H9 (cell line): ENCODE results near the gene NHSL2. TPM values are rescaled to one million over a fixed set of nuclear protein-coding genes. Genes with fewer than 3 reads are reported as not detected.
A peak's percentile ranks its signal among the peaks of the same experiment; 100 is the strongest.

Source experiments
- DNase-seq: peaks from one replicate; pipeline ENCODE4 v3.0.0-alpha.2; 2017
- H2AFZ ChIP-seq: one replicate; pipeline ENCODE4 v1.6.1; 2013; ENCODE audit warnings: mild to moderate bottlenecking, low read length, control low read depth, moderate library complexity
- H2AK5ac ChIP-seq: 2 replicates; pipeline ENCODE4 v1.6.1; 2013; ENCODE audit warnings: low read length, control low read depth, mixed read lengths; ENCODE audit not compliant: insufficient read length
- H2BK120ac ChIP-seq: one replicate; pipeline ENCODE4 v1.6.1; 2013; ENCODE audit warnings: low read depth, mild to moderate bottlenecking, low read length, control low read depth, inconsistent platforms; ENCODE audit not compliant: poor library complexity, severe bottlenecking
- H2BK12ac ChIP-seq: 2 replicates; pipeline ENCODE4 v1.6.1; 2013; ENCODE audit warnings: low read length, control low read depth, mixed read lengths, low read depth; ENCODE audit not compliant: insufficient read length
- H2BK15ac ChIP-seq: 2 replicates; pipeline ENCODE4 v1.6.1; 2013; ENCODE audit warnings: low read depth, low read length, control low read depth
- H2BK20ac ChIP-seq: one replicate; pipeline ENCODE4 v1.6.1; 2013; ENCODE audit warnings: low read depth, mild to moderate bottlenecking, low read length, control low read depth, inconsistent platforms; ENCODE audit not compliant: poor library complexity, severe bottlenecking
- H2BK5ac ChIP-seq: 2 replicates; pipeline ENCODE4 v1.6.1; 2013; ENCODE audit warnings: low read length, control low read depth, mixed read lengths; ENCODE audit not compliant: insufficient read length
- H3K14ac ChIP-seq: 2 replicates; pipeline ENCODE4 v1.6.1; 2013; ENCODE audit warnings: low read length, control low read depth; ENCODE audit not compliant: insufficient read depth
- H3K18ac ChIP-seq: 2 replicates; pipeline ENCODE4 v1.6.1; 2013; ENCODE audit warnings: low read depth, mild to moderate bottlenecking, mixed read lengths, low read length, control low read depth; ENCODE audit not compliant: insufficient read length
- H3K23ac ChIP-seq: 2 replicates; pipeline ENCODE4 v1.6.1; 2013; ENCODE audit warnings: low read length, control low read depth, mixed read lengths, low read depth; ENCODE audit not compliant: insufficient read length
- H3K23me2 ChIP-seq: 2 replicates; pipeline ENCODE4 v1.6.1; 2013; ENCODE audit warnings: low read depth, mild to moderate bottlenecking, mixed read lengths, low read length, control low read depth; ENCODE audit not compliant: insufficient read length, poor library complexity, severe bottlenecking
- H3K27ac ChIP-seq: 2 replicates; pipeline ENCODE4 v1.5.1; 2013; ENCODE audit warnings: low read length, control low read depth, mixed read lengths, low read depth; ENCODE audit not compliant: insufficient read length
- H3K27me3 ChIP-seq: 2 replicates; pipeline ENCODE4 v1.6.1; 2013; ENCODE audit warnings: low read length, control low read depth, inconsistent platforms; ENCODE audit not compliant: insufficient read depth
- H3K4ac ChIP-seq: 2 replicates; pipeline ENCODE4 v1.6.1; 2013; ENCODE audit warnings: low read depth, mild to moderate bottlenecking, control low read depth, inconsistent platforms, low read length, moderate library complexity
- H3K4me1 ChIP-seq: 2 replicates; pipeline ENCODE4 v1.6.1; 2013; ENCODE audit warnings: low read length, control low read depth, inconsistent platforms; ENCODE audit not compliant: insufficient read depth
- H3K4me2 ChIP-seq: 2 replicates; pipeline ENCODE4 v1.6.1; 2013; ENCODE audit warnings: low read length, control low read depth, mixed read lengths; ENCODE audit not compliant: insufficient read length, insufficient read depth
- H3K56ac ChIP-seq: 2 replicates; pipeline ENCODE4 v1.6.1; 2013; ENCODE audit warnings: low read depth, mild to moderate bottlenecking, mixed read lengths, low read length, control low read depth; ENCODE audit not compliant: insufficient read length
- H3K79me1 ChIP-seq: 2 replicates; pipeline ENCODE4 v1.6.1; 2013; ENCODE audit warnings: low read depth, mild to moderate bottlenecking, moderate library complexity, low read length, control low read depth, inconsistent platforms; ENCODE audit not compliant: insufficient read depth, poor library complexity, severe bottlenecking
- H3K79me2 ChIP-seq: 2 replicates; pipeline ENCODE4 v1.6.1; 2013; ENCODE audit warnings: low read length, control low read depth, inconsistent platforms; ENCODE audit not compliant: insufficient read depth
- H3K9ac ChIP-seq: 2 replicates; pipeline ENCODE4 v1.6.1; 2013; ENCODE audit warnings: low read length, control low read depth, mixed read lengths; ENCODE audit not compliant: insufficient read length; ENCODE audit errors: extremely low read depth
- H3K9me3 ChIP-seq: one replicate; pipeline ENCODE4 v1.6.1; 2013; ENCODE audit warnings: low read depth, low read length, inconsistent platforms; ENCODE audit not compliant: control insufficient read depth
- H3T11ph ChIP-seq: one replicate; pipeline ENCODE4 v1.6.1; 2013; ENCODE audit warnings: mild to moderate bottlenecking, low read length, control low read depth, inconsistent platforms
- H4K20me1 ChIP-seq: one replicate; pipeline ENCODE4 v1.6.1; 2013; ENCODE audit not compliant: control insufficient read depth, insufficient read length, insufficient read depth
- H4K5ac ChIP-seq: 2 replicates; pipeline ENCODE4 v1.6.1; 2013; ENCODE audit warnings: low read depth, mild to moderate bottlenecking, mixed read lengths, low read length, control low read depth; ENCODE audit not compliant: insufficient read length
- H4K8ac ChIP-seq: replicated peaks from 2 replicates; pipeline ENCODE4 v1.6.1; 2013; ENCODE audit warnings: low read length, control low read depth, mixed read lengths, low read depth; ENCODE audit not compliant: insufficient read length
- H4K91ac ChIP-seq: 2 replicates; pipeline ENCODE4 v1.6.1; 2013; ENCODE audit warnings: low read depth, mild to moderate bottlenecking, moderate library complexity, mixed read lengths, low read length, control low read depth; ENCODE audit not compliant: insufficient read length
- H3K27ac Mint-ChIP-seq, 3 experiments: 2 replicates in 2 of 3; 3 replicates in 1 of 3; pipeline ENCODE4 v1.8.0; 2020 to 2021; ENCODE audit warnings: mixed read lengths in 3 of 3, mild to moderate bottlenecking in 1 of 3, moderate library complexity in 1 of 3
- H3K27me3 Mint-ChIP-seq: 2 replicates; pipeline ENCODE4 v1.8.0; 2021; ENCODE audit warnings: low read depth, mild to moderate bottlenecking, moderate library complexity, mixed read lengths
- H3K36me3 Mint-ChIP-seq, 3 experiments: 2 replicates in 2 of 3; 3 replicates in 1 of 3; pipeline ENCODE4 v1.8.0; 2020 to 2021; ENCODE audit warnings: low read depth in 3 of 3, mixed read lengths in 3 of 3; ENCODE audit not compliant: insufficient read depth in 1 of 3
- H3K4me1 Mint-ChIP-seq, 2 experiments: 2 replicates each; pipeline ENCODE4 v1.8.0; 2020; ENCODE audit warnings: mixed read lengths in 2 of 2
- H3K4me3 Mint-ChIP-seq, 2 experiments: 2 replicates in 1 of 2; 3 replicates in 1 of 2; pipeline ENCODE4 v1.8.0; 2020 to 2021; ENCODE audit warnings: mild to moderate bottlenecking in 2 of 2, mixed read lengths in 2 of 2, moderate library complexity in 1 of 2
- H3K9me3 Mint-ChIP-seq, 2 experiments: 2 replicates in 1 of 2; 3 replicates in 1 of 2; pipeline ENCODE4 v1.8.0; 2020; ENCODE audit warnings: mild to moderate bottlenecking in 2 of 2, mixed read lengths in 2 of 2, moderate library complexity in 1 of 2
- WGBS: extraction: QIAGEN DNeasy Blood & Tissue Kit; methylation state at CpG from one replicate; pipeline ENCODE4 v1.1.7; 2013; ENCODE audit warnings: missing lambda C conversion rate, low lambda C conversion rate, mixed read lengths; ENCODE audit not compliant: insufficient read length; ENCODE audit errors: extremely low coverage; 5-methylcytosine and 5-hydroxymethylcytosine counted together
- total RNA-seq: library from RNA; stranded (reverse); gene quantifications from 2 replicates; pipeline ENCODE4 v1.2.1, GENCODE V29; 2021
- TF ChIP-seq, protein P1 (sequence below): fragments of 200-600 bp; sonication (generic); conservative IDR thresholded peaks from 3 replicates; pipeline ENCODE4 v1.8.0; 2021; ENCODE audit warnings: antibody characterized with exemption, mild to moderate bottlenecking

The NHSL2 gene
- total RNA-seq, 1 experiment from 2014 or later, result 6.4 TPM

DNA sequence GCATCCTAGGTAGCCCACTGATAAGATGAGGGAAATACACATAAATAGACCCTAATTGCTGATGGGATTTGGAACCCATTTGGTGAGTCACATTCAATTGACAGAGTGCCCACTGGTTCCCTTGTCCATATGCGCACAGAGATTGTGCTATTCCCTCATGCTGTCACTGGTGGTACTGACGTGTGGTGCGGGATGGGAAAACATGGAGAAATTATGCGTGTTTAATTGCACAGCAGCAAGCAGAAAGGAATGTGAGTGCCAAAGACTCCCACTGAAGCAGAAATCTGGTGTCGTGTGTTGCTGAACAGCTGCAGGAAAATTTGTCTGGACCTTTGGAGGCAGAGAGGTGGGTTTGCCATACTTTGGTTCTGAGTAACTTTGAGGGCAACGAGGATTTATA lies 92.2 kb downstream of the NHSL2 start:
- Histone ChIP-seq H3K4me2 (no peak overlapping the region), H2BK20ac (no peak overlapping the region), H4K20me1 (no peaks in the 10 kb centered on the region), H4K91ac (no peak overlapping the region), H3K56ac (no peak overlapping the region), H3K27ac (no peak overlapping the region), H3K23ac (no peak overlapping the region), H4K5ac (no peak overlapping the region), H3K18ac (no peak overlapping the region), H2AFZ (no peak overlapping the region), H2AK5ac (no peak overlapping the region), H3K9ac (no peak overlapping the region), H3T11ph (no peak overlapping the region), H2BK5ac (no peak overlapping the region), H3K79me1 (no peaks in the 10 kb centered on the region), H2BK12ac (no peak overlapping the region), H2BK120ac (no peak overlapping the region), H3K27me3 (no peaks in the 10 kb centered on the region), H3K23me2 (no peaks in the 10 kb centered on the region), H4K8ac (no peak overlapping the region), H3K79me2 (no peaks in the 10 kb centered on the region; the same call in 1 of the 2 replicates), H2BK15ac (no peak overlapping the region), H3K4me1 (peaks cover 6% of the 10 kb centered on the region; the same call in 1 of the 2 replicates), H3K9me3 (peaks cover 65% of the 10 kb centered on the region), H3K4ac (no peak overlapping the region), H3K14ac (no peak overlapping the region)
- no peak overlapping the region for H3K27ac Mint-ChIP-seq
- H3K27me3 Mint-ChIP-seq, result peaks cover 1% of the 10 kb centered on the region
- no peak overlapping the region for H3K4me3 Mint-ChIP-seq
- TF ChIP-seq, protein P1, sequence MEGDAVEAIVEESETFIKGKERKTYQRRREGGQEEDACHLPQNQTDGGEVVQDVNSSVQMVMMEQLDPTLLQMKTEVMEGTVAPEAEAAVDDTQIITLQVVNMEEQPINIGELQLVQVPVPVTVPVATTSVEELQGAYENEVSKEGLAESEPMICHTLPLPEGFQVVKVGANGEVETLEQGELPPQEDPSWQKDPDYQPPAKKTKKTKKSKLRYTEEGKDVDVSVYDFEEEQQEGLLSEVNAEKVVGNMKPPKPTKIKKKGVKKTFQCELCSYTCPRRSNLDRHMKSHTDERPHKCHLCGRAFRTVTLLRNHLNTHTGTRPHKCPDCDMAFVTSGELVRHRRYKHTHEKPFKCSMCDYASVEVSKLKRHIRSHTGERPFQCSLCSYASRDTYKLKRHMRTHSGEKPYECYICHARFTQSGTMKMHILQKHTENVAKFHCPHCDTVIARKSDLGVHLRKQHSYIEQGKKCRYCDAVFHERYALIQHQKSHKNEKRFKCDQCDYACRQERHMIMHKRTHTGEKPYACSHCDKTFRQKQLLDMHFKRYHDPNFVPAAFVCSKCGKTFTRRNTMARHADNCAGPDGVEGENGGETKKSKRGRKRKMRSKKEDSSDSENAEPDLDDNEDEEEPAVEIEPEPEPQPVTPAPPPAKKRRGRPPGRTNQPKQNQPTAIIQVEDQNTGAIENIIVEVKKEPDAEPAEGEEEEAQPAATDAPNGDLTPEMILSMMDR, result no peak
- H3K9me3 Mint-ChIP-seq, result peaks cover 65% of the 10 kb centered on the region in 2 experiments
- peaks cover 0 to 11% (median 6%) of the 10 kb centered on the region in 3 experiments; a peak in 5 of 7 replicates for H3K36me3 Mint-ChIP-seq
- peaks cover 36 to 40% of the 10 kb centered on the region in 2 experiments for H3K4me1 Mint-ChIP-seq
- no CpG with 5 or more reads among the region's 6 CpGs for WGBS
- DNase-seq, result peak; percentile 12
